ENCODE measurements around the gene TNFRSF9.
"Not testable (repeated sequence)": the region's sequence is repeated elsewhere in the genome, so short reads cannot be mapped to it uniquely, and the experiment has no call there.

TNFRSF9 gene

DNA sequence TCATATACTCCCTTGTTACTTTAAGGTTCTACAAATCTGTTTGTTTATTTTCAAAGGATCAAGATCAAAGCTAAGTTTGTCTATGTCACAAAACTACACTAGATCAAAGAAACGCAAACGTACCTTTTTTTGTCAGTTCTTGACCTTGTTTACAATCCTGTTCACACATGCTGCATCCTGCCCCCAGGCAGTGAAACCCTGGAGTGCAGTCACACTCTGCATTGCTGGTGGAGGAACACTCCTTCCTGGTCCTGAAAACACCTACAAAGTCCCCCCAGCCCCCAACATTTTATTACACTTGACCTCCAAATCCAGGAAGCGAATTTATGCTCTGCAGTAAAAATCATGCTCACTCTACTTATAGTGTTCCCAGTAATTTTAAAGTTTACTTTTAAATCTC lies 2.6 kb downstream of the TNFRSF9 start:
- H3K4me1 ChIP-seq (ENCODE audit: control insufficient read depth in 1 of 2, insufficient read depth in 2 of 2, low read length in 2 of 2) = peaks cover 0 to 10% of the 10 kb centered on the region in 2 donors
- peaks cover 5% of the 10 kb centered on the region for H3K27me3 ChIP-seq (ENCODE audit: low read depth, low read length)
- H3K9me3 ChIP-seq (ENCODE audit: control insufficient read depth in 1 of 2, low read length in 2 of 2) = no peaks in the 10 kb centered on the region
- no peaks in the 10 kb centered on the region for H3K36me3 ChIP-seq (ENCODE audit: control insufficient read depth in 1 of 2, insufficient read depth in 2 of 2, low read length in 2 of 2)
- no peak overlapping the region for H3K27ac ChIP-seq (ENCODE audit: low read length)
- no peak overlapping the region for H3K4me3 ChIP-seq (ENCODE audit: low read depth in 1 of 2, low read length in 2 of 2)

DNA sequence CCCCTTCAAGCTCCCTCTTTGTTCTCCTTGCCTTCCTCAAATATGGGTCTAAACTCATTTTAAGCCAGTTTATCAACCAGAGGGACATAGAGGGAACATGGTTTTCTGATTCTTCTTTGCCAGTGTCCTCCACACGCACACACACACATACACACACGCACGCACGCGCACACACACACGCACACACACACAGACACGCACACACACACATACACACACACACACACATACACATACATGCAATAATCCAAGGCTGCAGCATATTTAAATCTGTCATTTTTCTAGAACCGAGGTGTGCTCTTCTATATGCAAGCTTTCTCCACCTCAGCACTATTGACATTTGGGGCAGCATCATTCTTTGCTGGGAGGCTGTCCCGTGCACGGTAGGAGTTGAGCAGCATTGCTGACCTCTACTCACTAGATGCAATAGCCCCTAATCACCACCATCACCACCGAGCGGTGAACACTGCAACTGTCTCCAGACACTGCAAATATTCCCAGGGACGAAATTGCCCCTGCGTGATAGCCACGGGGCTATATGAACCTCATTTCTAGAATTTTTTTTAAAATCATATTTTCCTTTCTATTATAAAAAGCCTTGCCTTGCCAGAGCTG lies 8.0 kb downstream of the TNFRSF9 start:
- Histone ChIP-seq H3K9me3 (ENCODE audit: control insufficient read depth in 1 of 2, low read length in 2 of 2) (no peaks in the 10 kb centered on the region), H3K27me3 (ENCODE audit: low read depth, low read length) (no peaks in the 10 kb centered on the region), H3K27ac (ENCODE audit: low read length) (no peak overlapping the region), H3K4me3 (ENCODE audit: low read depth in 1 of 2, low read length in 2 of 2) (no peak overlapping the region), H3K4me1 (ENCODE audit: control insufficient read depth in 1 of 2, insufficient read depth in 2 of 2, low read length in 2 of 2) (no peaks in the 10 kb centered on the region), H3K36me3 (ENCODE audit: control insufficient read depth in 1 of 2, insufficient read depth in 2 of 2, low read length in 2 of 2) (no peaks in the 10 kb centered on the region)

DNA sequence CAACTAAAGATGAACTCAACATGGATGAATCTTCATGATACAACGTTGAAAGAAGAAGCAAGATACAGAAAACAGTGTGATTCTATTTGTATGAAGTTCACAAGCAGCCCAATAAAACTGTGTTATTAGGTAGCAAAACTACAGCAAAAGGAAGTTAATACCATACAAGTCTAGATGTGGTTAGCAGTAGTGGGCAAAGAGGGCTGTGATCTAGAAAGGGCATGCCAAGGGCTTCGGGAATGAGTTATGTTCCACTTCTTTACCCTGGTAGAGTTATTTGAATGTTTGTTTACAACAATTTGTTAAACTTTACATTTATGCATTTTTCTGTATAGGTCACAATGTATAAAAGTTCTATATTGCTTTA lies 9.2 kb downstream of the TNFRSF9 start:
- no peaks in the 10 kb centered on the region for H3K4me1 ChIP-seq (ENCODE audit: control insufficient read depth in 1 of 2, insufficient read depth in 2 of 2, low read length in 2 of 2)
- no peaks in the 10 kb centered on the region for H3K27me3 ChIP-seq (ENCODE audit: low read depth, low read length)
- no peak overlapping the region for H3K4me3 ChIP-seq (ENCODE audit: low read depth in 1 of 2, low read length in 2 of 2)
- no peaks in the 10 kb centered on the region for H3K36me3 ChIP-seq (ENCODE audit: control insufficient read depth in 1 of 2, insufficient read depth in 2 of 2, low read length in 2 of 2)
- no peaks in the 10 kb centered on the region for H3K9me3 ChIP-seq (ENCODE audit: control insufficient read depth in 1 of 2, low read length in 2 of 2)
- no peak overlapping the region for H3K27ac ChIP-seq (ENCODE audit: low read length)

DNA sequence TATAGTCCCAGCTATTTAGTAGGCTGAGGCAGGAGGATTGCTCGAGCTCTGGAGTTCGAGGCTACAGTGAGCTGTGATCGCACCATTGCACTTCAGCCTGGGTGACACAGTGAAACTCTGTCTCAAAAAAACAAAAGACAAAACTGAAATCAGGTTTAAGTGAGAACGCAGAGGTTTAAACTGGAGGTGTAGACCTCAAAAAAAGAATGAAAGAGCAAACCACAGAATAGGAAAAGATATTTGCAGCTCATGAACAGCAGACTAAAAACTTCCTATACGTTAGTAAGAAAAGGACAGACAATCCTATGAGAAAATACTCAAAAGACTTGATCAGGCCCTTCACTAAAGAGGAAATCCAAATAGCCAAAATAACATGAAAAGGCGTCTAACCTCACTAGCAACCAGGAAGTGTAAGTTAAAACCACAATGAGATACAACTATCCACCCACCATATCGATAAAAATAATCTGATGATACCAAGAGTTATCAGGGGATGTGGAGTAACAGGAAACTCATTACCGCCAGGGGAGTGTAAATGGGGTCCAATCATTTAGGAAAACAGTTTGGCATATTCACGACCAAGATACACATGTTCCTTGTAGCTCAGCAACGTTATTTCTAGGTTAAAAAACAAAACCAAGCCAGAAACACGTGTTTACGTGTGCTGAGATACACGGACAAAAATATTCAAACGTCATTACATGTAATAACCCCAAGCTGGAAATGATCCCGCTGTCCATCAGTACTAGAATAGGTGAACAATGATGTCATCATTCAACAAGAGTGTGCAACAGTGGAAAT lies 9.8 kb downstream of the TNFRSF9 start:
- Histone ChIP-seq H3K9me3 (ENCODE audit: control insufficient read depth in 1 of 2, low read length in 2 of 2) (no peaks in the 10 kb centered on the region), H3K4me3 (ENCODE audit: low read depth in 1 of 2, low read length in 2 of 2) (no peak overlapping the region), H3K4me1 (ENCODE audit: control insufficient read depth in 1 of 2, insufficient read depth in 2 of 2, low read length in 2 of 2) (no peaks in the 10 kb centered on the region), H3K27me3 (ENCODE audit: low read depth, low read length) (no peaks in the 10 kb centered on the region), H3K36me3 (ENCODE audit: control insufficient read depth in 1 of 2, insufficient read depth in 2 of 2, low read length in 2 of 2) (no peaks in the 10 kb centered on the region), H3K27ac (ENCODE audit: low read length) (no peak overlapping the region)

DNA sequence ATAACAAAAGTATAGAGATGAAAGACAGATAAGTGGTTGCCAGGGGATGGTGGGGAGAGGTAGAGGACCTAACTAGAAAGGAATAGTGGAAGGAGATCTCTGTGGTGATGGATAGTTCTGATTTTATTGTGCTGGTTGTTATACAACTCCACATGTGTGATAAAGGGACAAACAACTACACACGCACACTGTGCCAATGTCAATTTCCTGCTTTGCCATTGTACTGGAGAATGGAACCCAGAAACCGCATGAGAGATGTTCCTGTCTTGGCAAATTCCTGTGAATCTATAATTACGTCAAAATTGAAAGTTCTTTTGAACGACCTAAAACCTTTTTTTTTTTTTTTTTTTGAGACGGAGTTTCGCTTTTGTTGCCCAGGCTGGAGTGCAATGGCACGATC lies 11.0 kb downstream of the TNFRSF9 start:
- H3K27ac ChIP-seq (ENCODE audit: low read length) = no peak overlapping the region
- no peaks in the 10 kb centered on the region for H3K27me3 ChIP-seq (ENCODE audit: low read depth, low read length)
- no peak overlapping the region for H3K4me3 ChIP-seq (ENCODE audit: low read depth in 1 of 2, low read length in 2 of 2)
- no peaks in the 10 kb centered on the region for H3K9me3 ChIP-seq (ENCODE audit: control insufficient read depth in 1 of 2, low read length in 2 of 2)
- H3K4me1 ChIP-seq (ENCODE audit: control insufficient read depth in 1 of 2, insufficient read depth in 2 of 2, low read length in 2 of 2) = no peaks in the 10 kb centered on the region
- H3K36me3 ChIP-seq (ENCODE audit: control insufficient read depth in 1 of 2, insufficient read depth in 2 of 2, low read length in 2 of 2) = no peaks in the 10 kb centered on the region

DNA sequence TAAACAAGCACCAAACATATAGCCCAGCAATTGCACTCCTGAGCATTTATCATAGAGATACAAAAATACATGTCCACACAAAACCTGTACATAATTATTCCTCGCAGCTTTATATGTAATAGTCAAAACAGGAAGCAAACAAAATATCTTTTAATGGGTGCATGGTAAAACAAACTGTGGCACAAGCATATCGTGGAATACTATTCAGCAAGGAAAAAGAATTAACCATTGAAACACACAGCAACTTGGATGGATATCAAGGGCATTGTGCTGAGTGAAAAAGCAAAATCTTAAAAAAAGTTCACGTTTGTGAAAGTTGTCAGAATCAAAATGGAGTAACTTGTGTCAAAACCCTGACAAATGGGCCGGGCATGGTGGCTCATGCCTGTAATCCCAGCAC lies 12.4 kb downstream of the TNFRSF9 start:
- Histone ChIP-seq H3K36me3 (ENCODE audit: control insufficient read depth in 1 of 2, insufficient read depth in 2 of 2, low read length in 2 of 2) (no peaks in the 10 kb centered on the region), H3K9me3 (ENCODE audit: control insufficient read depth in 1 of 2, low read length in 2 of 2) (no peaks in the 10 kb centered on the region), H3K27ac (ENCODE audit: low read length) (no peak overlapping the region), H3K27me3 (ENCODE audit: low read depth, low read length) (no peaks in the 10 kb centered on the region), H3K4me1 (ENCODE audit: control insufficient read depth in 1 of 2, insufficient read depth in 2 of 2, low read length in 2 of 2) (no peaks in the 10 kb centered on the region), H3K4me3 (ENCODE audit: low read depth in 1 of 2, low read length in 2 of 2) (no peak overlapping the region)

DNA sequence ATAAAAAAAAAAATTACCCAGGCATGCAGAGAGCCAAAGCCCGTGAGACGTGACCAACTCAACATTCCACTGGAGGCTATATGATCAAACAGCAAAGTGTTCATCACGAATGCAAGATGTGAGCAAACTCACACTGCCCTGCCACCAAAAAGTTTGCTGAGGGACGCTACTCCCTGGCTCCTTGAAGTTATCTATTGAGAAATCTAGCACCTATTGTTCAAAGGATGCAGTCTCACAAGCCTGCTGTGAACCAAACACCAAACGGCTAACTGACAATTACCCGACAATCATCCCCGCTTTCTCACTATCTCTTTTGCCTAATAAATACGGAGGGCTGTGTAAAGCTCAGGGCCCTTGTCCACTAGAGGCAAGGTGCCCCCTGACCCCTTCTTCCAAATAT lies 13.6 kb downstream of the TNFRSF9 start:
- H3K4me1 ChIP-seq (ENCODE audit: control insufficient read depth in 1 of 2, insufficient read depth in 2 of 2, low read length in 2 of 2); H3K4me3 ChIP-seq (ENCODE audit: low read depth in 1 of 2, low read length in 2 of 2); H3K27ac ChIP-seq (ENCODE audit: low read length); H3K36me3 ChIP-seq (ENCODE audit: control insufficient read depth in 1 of 2, insufficient read depth in 2 of 2, low read length in 2 of 2); H3K9me3 ChIP-seq (ENCODE audit: control insufficient read depth in 1 of 2, low read length in 2 of 2); H3K27me3 ChIP-seq (ENCODE audit: low read depth, low read length): not testable (repeated sequence)

DNA sequence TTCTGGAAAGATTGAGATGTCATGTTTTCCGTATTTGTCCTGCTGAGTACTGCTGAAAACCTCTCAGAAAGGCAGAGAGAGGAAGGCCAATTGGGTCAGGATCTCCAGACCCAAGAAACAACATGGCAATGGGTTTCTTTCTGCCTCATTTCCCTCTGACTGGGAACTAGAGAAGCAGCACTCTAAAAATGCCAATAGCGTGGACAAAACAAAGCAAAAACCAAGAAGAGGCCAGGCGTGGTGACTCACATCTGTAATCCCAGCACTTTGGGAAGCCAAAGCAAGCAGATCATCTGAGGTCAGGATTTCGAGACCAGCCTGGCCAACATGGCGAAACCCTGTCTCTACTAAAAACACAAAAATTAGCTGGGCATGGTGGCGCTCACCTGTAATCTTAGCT lies 18.3 kb downstream of the TNFRSF9 start:
- no peaks in the 10 kb centered on the region for H3K4me1 ChIP-seq (ENCODE audit: control insufficient read depth in 1 of 2, insufficient read depth in 2 of 2, low read length in 2 of 2)
- no peak overlapping the region for H3K4me3 ChIP-seq (ENCODE audit: low read depth in 1 of 2, low read length in 2 of 2)
- no peaks in the 10 kb centered on the region for H3K9me3 ChIP-seq (ENCODE audit: control insufficient read depth in 1 of 2, low read length in 2 of 2)
- H3K36me3 ChIP-seq (ENCODE audit: control insufficient read depth in 1 of 2, insufficient read depth in 2 of 2, low read length in 2 of 2) = no peaks in the 10 kb centered on the region
- H3K27me3 ChIP-seq (ENCODE audit: low read depth, low read length) = no peaks in the 10 kb centered on the region
- no peak overlapping the region for H3K27ac ChIP-seq (ENCODE audit: low read length)

DNA sequence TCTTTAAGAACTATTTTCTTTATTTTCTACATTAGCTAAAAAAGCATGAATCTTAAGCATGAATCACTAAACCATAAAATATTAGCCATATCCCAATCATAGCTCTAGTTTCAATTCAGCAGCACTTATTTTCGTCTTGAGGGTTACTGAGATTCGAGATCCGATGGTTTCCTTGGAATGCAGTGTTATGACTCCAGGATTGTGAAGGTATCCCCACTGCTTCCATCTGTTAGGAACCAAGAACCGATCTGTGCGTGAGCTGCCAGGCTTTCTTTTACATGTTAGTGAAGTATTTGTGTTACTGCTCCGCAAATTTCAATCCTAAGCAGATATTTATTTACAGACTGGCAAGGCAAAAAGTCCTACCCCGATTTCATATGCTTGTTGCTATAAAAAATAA lies 18.8 kb downstream of the TNFRSF9 start:
- Histone ChIP-seq H3K36me3 (ENCODE audit: control insufficient read depth in 1 of 2, insufficient read depth in 2 of 2, low read length in 2 of 2) (no peaks in the 10 kb centered on the region), H3K27ac (ENCODE audit: low read length) (no peak overlapping the region)

DNA sequence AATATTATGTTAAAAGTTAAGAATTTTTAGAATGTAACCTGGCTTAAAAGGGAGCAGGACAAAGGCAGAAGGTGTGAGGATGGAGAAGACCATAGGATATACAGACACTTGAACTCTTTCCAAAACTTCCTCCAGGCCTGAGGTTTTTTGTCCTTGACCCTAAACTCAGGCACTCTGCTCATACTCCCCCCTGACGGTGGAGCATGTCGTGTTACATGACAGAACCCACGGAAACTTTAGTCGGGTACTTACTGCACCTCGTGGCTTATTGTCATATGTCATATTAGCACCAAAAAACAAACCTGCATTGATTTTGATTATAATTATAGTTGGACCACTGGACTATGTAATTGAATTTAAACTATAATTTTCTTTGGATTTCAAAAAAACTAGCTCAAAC lies 20.8 kb downstream of the TNFRSF9 start:
- Histone ChIP-seq H3K4me1 (ENCODE audit: control insufficient read depth in 1 of 2, insufficient read depth in 2 of 2, low read length in 2 of 2) (no peaks in the 10 kb centered on the region), H3K27ac (ENCODE audit: low read length) (no peak overlapping the region), H3K9me3 (ENCODE audit: control insufficient read depth in 1 of 2, low read length in 2 of 2) (no peaks in the 10 kb centered on the region), H3K27me3 (ENCODE audit: low read depth, low read length) (no peaks in the 10 kb centered on the region), H3K36me3 (ENCODE audit: control insufficient read depth in 1 of 2, insufficient read depth in 2 of 2, low read length in 2 of 2) (no peaks in the 10 kb centered on the region), H3K4me3 (ENCODE audit: low read depth in 1 of 2, low read length in 2 of 2) (no peak overlapping the region)

More for the DNA sequence above, 18.8 kb downstream of the TNFRSF9 start:
- Histone ChIP-seq H3K9me3 (ENCODE audit: control insufficient read depth in 1 of 2, low read length in 2 of 2) (no peaks in the 10 kb centered on the region), H3K4me3 (ENCODE audit: low read depth in 1 of 2, low read length in 2 of 2) (no peak overlapping the region), H3K4me1 (ENCODE audit: control insufficient read depth in 1 of 2, insufficient read depth in 2 of 2, low read length in 2 of 2) (no peaks in the 10 kb centered on the region), H3K27me3 (ENCODE audit: low read depth, low read length) (no peaks in the 10 kb centered on the region)

DNA sequence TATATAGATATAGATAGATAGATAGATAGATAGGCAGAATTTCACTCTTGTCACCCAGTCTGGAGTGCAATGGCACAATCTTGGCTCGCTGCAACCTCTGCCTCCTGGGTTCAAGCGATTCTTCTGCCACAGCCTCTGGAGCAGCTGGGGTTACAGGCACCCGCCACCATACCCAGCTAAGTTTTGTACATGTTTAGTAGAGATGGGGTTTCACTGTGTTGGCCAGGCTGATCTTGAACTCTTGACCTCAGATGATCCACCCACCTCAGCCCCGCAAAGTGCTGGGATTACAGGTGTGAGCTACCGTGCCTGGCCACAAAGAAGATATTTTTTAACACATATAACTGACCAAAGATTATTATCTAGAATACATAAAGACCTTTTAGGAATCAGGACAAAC lies 22.7 kb downstream of the TNFRSF9 start:
- H3K36me3 ChIP-seq (ENCODE audit: control insufficient read depth in 1 of 2, insufficient read depth in 2 of 2, low read length in 2 of 2); H3K27me3 ChIP-seq (ENCODE audit: low read depth, low read length): not testable (repeated sequence)

DNA sequence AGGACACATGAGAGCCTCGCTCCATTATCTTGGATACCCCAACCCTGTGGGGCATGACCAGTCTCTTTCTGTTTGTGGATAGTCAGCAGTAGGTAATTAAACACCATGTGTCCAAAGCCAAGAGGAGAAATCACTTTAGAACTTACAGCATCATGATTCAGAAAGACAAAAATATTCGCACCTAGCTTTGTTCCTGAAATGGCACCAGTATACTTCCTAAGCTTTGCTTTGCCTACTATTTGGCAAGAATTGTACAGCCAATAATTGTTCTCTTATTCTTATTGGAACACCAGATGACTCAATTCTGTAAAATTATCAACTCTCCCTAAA lies 24.2 kb downstream of the TNFRSF9 start:
- peaks cover 4% of the 10 kb centered on the region for H3K27me3 ChIP-seq (ENCODE audit: low read depth, low read length)
- no peak overlapping the region for H3K4me3 ChIP-seq (ENCODE audit: low read depth in 1 of 2, low read length in 2 of 2)
- H3K27ac ChIP-seq (ENCODE audit: low read length) = no peak overlapping the region
- no peaks in the 10 kb centered on the region for H3K4me1 ChIP-seq (ENCODE audit: control insufficient read depth in 1 of 2, insufficient read depth in 2 of 2, low read length in 2 of 2)
- no peaks in the 10 kb centered on the region for H3K9me3 ChIP-seq (ENCODE audit: control insufficient read depth in 1 of 2, low read length in 2 of 2)
- H3K36me3 ChIP-seq (ENCODE audit: control insufficient read depth in 1 of 2, insufficient read depth in 2 of 2, low read length in 2 of 2) = no peaks in the 10 kb centered on the region

More for the DNA sequence above, 22.7 kb downstream of the TNFRSF9 start:
- not testable (repeated sequence) for H3K4me1 ChIP-seq (ENCODE audit: control insufficient read depth in 1 of 2, insufficient read depth in 2 of 2, low read length in 2 of 2); H3K9me3 ChIP-seq (ENCODE audit: control insufficient read depth in 1 of 2, low read length in 2 of 2); H3K4me3 ChIP-seq (ENCODE audit: low read depth in 1 of 2, low read length in 2 of 2); H3K27ac ChIP-seq (ENCODE audit: low read length)

Data from muscle layer of duodenum (tissue), 2 donors.